Panc1 (cell line): Measurements from ENCODE around the gene WAC. TPM values are rescaled to one million over a fixed set of nuclear protein-coding genes. Genes with fewer than 3 reads are reported as not detected.

Experiments used
- ATAC-seq: fragments of 200-7000 bp; cut with Tn5 transposase; 2 replicates; pipeline ENCODE4 v1.9.1; 2020; ENCODE audit warnings: mild to moderate bottlenecking, moderate library complexity
- BruUV-seq: library from RNA; stranded (reverse); fragments of 400-500 nt; replicated peaks from 2 replicates; lab custom pipeline; 2021; lab: Mats Ljungman, UMichigan
- CTCF ChIA-PET: fragments of 300-600 bp; sonication (Branson Sonifier 250); formaldehyde crosslinking; loops from one replicate; lab custom pipeline; 2022; ENCODE audit warnings: antibody characterized with exemption; lab: Charles Lee
- POLR2A ChIA-PET: fragments of 300-600 bp; sonication (Branson Sonifier 250); formaldehyde crosslinking; loops from one replicate; lab custom pipeline; 2022; ENCODE audit warnings: antibody characterized with exemption; lab: Charles Lee
- DNase-seq: peaks from one replicate; pipeline ENCODE4 v3.0.0-alpha.2; 2010; ENCODE audit warnings: low read depth, low spot score
- H3K27ac ChIP-seq: 2 replicates; pipeline ENCODE4 v1.5.1; 2011; ENCODE audit warnings: mild to moderate bottlenecking, low read length, inconsistent platforms
- H3K27me3 ChIP-seq: fragments of 200-500 bp; sonication (Bioruptor generic); 2 replicates; pipeline ENCODE4 v1.6.0; 2014; ENCODE audit warnings: low read length, inconsistent platforms; ENCODE audit not compliant: control insufficient read depth, insufficient read depth
- H3K36me3 ChIP-seq: fragments of 200-500 bp; sonication (Bioruptor generic); 2 replicates; pipeline ENCODE4 v1.5.1; 2014; ENCODE audit warnings: inconsistent platforms, mild to moderate bottlenecking, low read length, moderate library complexity; ENCODE audit not compliant: control insufficient read depth, insufficient read depth
- H3K4me1 ChIP-seq: 2 replicates; pipeline ENCODE4 v1.5.1; 2011; ENCODE audit warnings: inconsistent platforms, mild to moderate bottlenecking, low read length, moderate library complexity; ENCODE audit not compliant: control insufficient read depth, insufficient read depth
- H3K4me3 ChIP-seq, 2 experiments: 2 replicates each; pipeline ENCODE4 v1.5.1; 2011 to 2012; ENCODE audit warnings: low read depth in 2 of 2, low read length in 2 of 2, mild to moderate bottlenecking in 2 of 2, inconsistent platforms in 1 of 2, moderate library complexity in 1 of 2
- H3K9me3 ChIP-seq: fragments of 200-500 bp; sonication (Bioruptor generic); 2 replicates; pipeline ENCODE4 v1.5.1; 2014; ENCODE audit warnings: low read depth, mild to moderate bottlenecking, inconsistent platforms, low read length, moderate library complexity; ENCODE audit not compliant: control insufficient read depth, insufficient read depth
- POLR2AphosphoS5 ChIP-seq: IDR thresholded peaks from 2 replicates; pipeline ENCODE4 v1.6.1; 2012; ENCODE audit warnings: mild to moderate bottlenecking, low read depth, low read length, moderate library complexity
- SIN3A ChIP-seq: IDR thresholded peaks from 2 replicates; pipeline ENCODE4 v1.6.1; 2012; ENCODE audit warnings: low read depth, mild to moderate bottlenecking, low read length, moderate library complexity, borderline replicate concordance; ENCODE audit not compliant: insufficient read depth
- TCF7L2 ChIP-seq: IDR thresholded peaks from 2 replicates; pipeline ENCODE4 v1.6.1; 2011; ENCODE audit warnings: mild to moderate bottlenecking, low read depth, low read length, inconsistent platforms
- in situ Hi-C: cut with HindIII; loops from 2 replicates; pipeline ENCODE4 v1.10.0; 2016; ENCODE audit warnings: low sequenced_read_pairs, low pct_unique_long_range_greater_than_20kb
- intact Hi-C: fragments of 100-400 bp; cut with micrococcal nuclease; formaldehyde crosslinking; loops from one replicate; pipeline ENCODE4 v1.10.0; 2022; ENCODE audit not compliant: unreplicated experiment
- total RNA-seq: library from RNA; stranded (reverse); gene quantifications from one replicate; pipeline ENCODE4 v1.2.1, GENCODE V29; 2021; ENCODE audit not compliant: unreplicated experiment
- TF ChIP-seq, protein P1 (sequence below), 2 experiments: IDR thresholded peaks; 2 replicates each; pipeline ENCODE4 v1.6.1; 2011 to 2012; ENCODE audit warnings: low read depth in 2 of 2, control low read depth in 1 of 2, low read length in 1 of 2, mild to moderate bottlenecking in 1 of 2, moderate library complexity in 1 of 2; ENCODE audit not compliant: insufficient read depth in 1 of 2
- TF ChIP-seq, protein P2 (sequence below): fragments of 450-650 bp; IDR thresholded peaks from 2 replicates; pipeline ENCODE4 v1.5.1; 2017; ENCODE audit warnings: mild to moderate bottlenecking

Gene WAC
- total RNA-seq, 1 experiment from 2014 or later = 70.7 TPM

DNA sequence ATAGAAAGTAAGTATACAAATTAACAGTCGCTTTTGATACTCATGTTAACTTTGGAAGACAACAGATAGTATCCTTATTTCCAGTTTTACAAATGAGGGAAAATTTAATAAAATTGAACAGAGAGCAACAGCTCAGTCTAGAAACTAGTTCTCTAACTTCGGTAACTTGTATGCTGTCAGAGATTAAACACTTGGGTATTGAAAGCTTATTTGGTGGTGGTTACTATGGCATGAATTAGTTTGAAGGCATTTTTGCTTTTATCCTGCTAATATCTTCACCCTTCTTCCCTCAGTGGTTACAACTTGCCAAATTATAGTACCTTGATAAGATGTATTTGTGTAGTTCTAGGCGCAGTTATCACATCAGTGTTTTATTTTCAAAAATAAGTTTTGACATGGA lies 7.2 kb downstream of the WAC start:
- ATAC-seq = no peak

GRCh38 chr10:28541717-28542365 lies 8.9 kb downstream of the WAC start:
- no peak overlapping the region for H3K27ac ChIP-seq
- H3K4me3 ChIP-seq = no peak overlapping the region
- intact Hi-C loops = no loop called here
- TF ChIP-seq TCF7L2 = no peak
- TF ChIP-seq, protein P1, sequence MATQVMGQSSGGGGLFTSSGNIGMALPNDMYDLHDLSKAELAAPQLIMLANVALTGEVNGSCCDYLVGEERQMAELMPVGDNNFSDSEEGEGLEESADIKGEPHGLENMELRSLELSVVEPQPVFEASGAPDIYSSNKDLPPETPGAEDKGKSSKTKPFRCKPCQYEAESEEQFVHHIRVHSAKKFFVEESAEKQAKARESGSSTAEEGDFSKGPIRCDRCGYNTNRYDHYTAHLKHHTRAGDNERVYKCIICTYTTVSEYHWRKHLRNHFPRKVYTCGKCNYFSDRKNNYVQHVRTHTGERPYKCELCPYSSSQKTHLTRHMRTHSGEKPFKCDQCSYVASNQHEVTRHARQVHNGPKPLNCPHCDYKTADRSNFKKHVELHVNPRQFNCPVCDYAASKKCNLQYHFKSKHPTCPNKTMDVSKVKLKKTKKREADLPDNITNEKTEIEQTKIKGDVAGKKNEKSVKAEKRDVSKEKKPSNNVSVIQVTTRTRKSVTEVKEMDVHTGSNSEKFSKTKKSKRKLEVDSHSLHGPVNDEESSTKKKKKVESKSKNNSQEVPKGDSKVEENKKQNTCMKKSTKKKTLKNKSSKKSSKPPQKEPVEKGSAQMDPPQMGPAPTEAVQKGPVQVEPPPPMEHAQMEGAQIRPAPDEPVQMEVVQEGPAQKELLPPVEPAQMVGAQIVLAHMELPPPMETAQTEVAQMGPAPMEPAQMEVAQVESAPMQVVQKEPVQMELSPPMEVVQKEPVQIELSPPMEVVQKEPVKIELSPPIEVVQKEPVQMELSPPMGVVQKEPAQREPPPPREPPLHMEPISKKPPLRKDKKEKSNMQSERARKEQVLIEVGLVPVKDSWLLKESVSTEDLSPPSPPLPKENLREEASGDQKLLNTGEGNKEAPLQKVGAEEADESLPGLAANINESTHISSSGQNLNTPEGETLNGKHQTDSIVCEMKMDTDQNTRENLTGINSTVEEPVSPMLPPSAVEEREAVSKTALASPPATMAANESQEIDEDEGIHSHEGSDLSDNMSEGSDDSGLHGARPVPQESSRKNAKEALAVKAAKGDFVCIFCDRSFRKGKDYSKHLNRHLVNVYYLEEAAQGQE (IDR thresholded peaks at IDR 0.05; ENCODE audit: insufficient read depth in 1 of 2, low read depth in 2 of 2, low read length in 1 of 2) = no peak
- TF ChIP-seq, protein P2, sequence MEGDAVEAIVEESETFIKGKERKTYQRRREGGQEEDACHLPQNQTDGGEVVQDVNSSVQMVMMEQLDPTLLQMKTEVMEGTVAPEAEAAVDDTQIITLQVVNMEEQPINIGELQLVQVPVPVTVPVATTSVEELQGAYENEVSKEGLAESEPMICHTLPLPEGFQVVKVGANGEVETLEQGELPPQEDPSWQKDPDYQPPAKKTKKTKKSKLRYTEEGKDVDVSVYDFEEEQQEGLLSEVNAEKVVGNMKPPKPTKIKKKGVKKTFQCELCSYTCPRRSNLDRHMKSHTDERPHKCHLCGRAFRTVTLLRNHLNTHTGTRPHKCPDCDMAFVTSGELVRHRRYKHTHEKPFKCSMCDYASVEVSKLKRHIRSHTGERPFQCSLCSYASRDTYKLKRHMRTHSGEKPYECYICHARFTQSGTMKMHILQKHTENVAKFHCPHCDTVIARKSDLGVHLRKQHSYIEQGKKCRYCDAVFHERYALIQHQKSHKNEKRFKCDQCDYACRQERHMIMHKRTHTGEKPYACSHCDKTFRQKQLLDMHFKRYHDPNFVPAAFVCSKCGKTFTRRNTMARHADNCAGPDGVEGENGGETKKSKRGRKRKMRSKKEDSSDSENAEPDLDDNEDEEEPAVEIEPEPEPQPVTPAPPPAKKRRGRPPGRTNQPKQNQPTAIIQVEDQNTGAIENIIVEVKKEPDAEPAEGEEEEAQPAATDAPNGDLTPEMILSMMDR = no peak
- no peak for TF ChIP-seq SIN3A
- TF ChIP-seq POLR2AphosphoS5 = no peak
- no peaks in the 10 kb centered on the region for H3K9me3 ChIP-seq
- no peak for ATAC-seq
- in situ Hi-C loops = no loop called here
- DNase-seq = no peak
- no peaks in the 10 kb centered on the region for H3K27me3 ChIP-seq
- ChIA-PET POLR2A (no interaction called here), CTCF (no interaction called here)
- H3K4me1 ChIP-seq = no peaks in the 10 kb centered on the region
- H3K36me3 ChIP-seq = peaks cover 54% of the 10 kb centered on the region
- no TSS peak for BruUV-seq

More for the DNA sequence above, 7.2 kb downstream of the WAC start:
- Histone ChIP-seq H3K4me1 (peaks cover 4% of the 10 kb centered on the region), H3K4me3 (no peak overlapping the region), H3K27ac (no peak overlapping the region), H3K9me3 (no peaks in the 10 kb centered on the region), H3K36me3 (peaks cover 62% of the 10 kb centered on the region), H3K27me3 (no peaks in the 10 kb centered on the region)
- DNase-seq = no peak
- in situ Hi-C loops = no loop called here
- POLR2A ChIA-PET = no interaction called here
- CTCF ChIA-PET = no interaction called here
- BruUV-seq = TSS peak; percentile 0
- TF ChIP-seq, protein P2 = no peak
- TF ChIP-seq, protein P1 (IDR thresholded peaks at IDR 0.05; ENCODE audit: insufficient read depth in 1 of 2, low read depth in 2 of 2, low read length in 1 of 2) = no peak
- TF ChIP-seq TCF7L2 (no peak), SIN3A (no peak), POLR2AphosphoS5 (no peak)
- intact Hi-C loops = no loop called here
